Measurements from ENCODE around the gene MNS1.
"Not testable (repeated sequence)": the region's sequence is repeated elsewhere in the genome, so short reads cannot be mapped to it uniquely, and the experiment has no call there.

The MNS1 gene, protein sequence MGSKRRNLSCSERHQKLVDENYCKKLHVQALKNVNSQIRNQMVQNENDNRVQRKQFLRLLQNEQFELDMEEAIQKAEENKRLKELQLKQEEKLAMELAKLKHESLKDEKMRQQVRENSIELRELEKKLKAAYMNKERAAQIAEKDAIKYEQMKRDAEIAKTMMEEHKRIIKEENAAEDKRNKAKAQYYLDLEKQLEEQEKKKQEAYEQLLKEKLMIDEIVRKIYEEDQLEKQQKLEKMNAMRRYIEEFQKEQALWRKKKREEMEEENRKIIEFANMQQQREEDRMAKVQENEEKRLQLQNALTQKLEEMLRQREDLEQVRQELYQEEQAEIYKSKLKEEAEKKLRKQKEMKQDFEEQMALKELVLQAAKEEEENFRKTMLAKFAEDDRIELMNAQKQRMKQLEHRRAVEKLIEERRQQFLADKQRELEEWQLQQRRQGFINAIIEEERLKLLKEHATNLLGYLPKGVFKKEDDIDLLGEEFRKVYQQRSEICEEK

GRCh38 chr15:56464893-56465520, at the start of gene MNS1:
Gene MNS1 (minus strand): TSS chr15:56465137. CDS start chr15:56464972, 165 bp downstream.
- peak; percentile 11 for DNase-seq

DNA sequence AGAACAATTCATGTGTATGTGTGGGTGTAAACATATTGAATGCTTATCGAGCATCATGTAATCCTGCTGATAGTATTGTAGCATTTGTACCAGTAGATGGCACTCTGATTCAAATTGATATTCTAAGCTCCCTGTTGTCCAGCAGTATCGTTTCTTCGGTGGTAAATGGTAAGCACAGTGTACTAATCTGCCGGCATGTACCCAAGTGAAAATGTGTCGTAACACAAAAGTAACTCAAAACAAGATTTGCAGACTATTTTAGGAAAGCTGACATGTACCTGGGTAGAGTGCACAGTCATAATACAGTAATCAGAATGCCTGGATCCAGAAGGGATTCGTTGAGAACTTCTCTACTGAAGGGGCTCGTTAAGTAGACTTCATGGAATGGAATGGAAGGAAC, 31.7 kb upstream of the MNS1 start:
- DNase-seq: no peak

- DNase-seq: no peak
Observed at GRCh38 chr15:56495533-56495932, 30.6 kb upstream of the MNS1 start.

- DNase-seq: no peak
Observed at GRCh38 chr15:56495053-56495452, 30.1 kb upstream of the MNS1 start.

DNA sequence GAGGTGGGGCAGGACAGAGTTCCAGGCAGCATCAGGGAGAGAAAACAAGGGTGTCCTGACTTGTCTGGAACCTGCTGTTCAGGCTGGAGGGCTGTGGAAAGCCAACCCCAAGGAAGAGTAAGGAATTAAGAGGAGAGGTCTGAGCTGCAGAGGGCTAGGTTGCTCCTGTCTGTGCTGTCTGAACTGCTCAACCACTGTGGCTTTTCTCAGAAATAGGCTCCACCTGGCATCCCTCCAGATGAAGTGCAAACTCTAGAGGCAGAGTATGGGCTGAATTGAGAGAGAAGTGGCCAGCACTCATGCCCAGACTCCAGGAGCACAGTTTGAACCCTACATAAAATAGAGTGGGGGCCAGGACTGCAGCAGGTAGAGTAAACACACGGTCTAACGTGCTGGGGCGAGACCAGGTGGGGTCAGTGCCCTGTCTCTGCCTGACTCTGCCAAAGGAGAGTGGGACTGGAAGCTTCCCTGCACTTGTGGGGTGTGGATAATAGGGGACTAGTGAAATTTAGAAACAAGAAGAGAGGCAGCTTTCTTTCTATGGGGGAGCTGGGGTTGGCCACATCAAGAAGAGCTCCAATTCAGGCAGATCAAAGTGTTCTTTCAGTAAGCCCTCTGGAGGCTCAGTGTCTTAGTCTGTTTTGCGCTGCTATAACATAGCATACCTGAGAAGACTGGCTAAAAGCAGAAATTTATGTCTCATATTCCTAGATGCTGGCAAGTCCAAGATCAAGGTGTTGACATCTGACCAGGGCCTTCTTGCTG, 28.0 kb upstream of the MNS1 start:
- DNase-seq: no peak

DNA sequence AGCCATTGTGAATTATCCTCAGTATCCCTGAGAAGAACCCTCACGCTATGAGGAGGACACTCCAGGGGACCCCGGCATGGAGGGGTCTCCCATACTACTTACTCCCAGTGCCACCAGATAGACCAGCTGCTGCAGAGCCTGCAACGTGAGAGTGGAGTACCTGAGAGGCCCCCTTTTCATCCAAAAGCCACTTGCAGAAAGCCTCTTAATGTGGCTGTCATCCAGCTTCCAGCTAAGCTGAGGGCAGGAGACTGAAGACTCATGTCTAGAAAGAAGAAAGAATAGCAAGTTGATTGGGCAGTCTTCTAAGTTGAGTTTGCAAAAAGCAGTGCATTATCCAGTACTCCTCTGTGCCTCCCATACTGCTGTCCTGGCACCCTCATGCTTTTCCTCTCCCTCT, 27.3 kb upstream of the MNS1 start:
- DNase-seq: no peak

DNA sequence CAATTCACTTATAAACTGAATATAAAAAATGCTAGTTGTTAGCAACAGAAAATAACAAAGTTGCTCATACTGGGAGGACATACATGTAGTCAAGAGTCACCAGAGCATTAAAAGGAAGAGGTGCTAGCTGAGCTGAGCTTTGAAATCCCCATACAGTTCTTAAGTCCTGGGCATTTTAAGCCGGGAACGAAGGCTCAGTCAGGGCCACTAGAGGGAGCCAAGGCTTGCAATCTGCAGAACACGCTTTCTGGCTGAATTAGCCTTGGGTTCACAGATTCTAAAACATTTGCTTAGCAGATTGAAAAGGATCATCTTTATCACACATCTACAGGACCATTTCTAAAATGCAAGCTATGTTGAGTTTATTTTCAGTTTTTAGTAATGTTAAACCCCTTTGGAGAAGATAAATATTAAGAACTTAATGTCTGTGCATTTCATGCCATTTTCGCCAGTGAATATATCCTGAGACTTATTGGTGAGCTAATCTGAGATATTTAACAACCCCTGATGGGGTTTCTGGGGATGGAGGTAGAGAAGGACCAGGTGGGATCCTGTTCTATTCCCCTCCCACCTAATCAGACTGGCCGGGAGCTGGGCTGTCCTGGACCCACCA, 26.3 kb upstream of the MNS1 start:
- peak; percentile 29 for DNase-seq

DNA sequence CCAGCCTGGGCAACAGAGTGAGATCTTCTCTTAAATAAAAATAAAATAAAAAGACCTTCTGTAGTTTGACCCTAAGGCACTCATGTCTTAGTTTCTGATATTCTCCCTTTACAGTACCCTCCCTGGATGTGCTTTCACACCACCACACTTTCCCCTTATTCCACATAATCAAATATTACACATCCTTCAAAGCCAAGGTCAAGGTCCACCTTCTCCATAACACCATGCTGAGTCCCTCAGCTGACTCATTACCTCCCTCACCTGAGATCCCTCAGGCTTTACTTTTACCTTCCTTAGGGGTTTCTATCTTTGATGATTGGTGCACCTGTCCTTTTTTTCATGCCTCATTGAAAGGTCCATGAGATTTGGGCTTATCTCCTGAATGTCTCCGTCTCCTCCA, 25.5 kb upstream of the MNS1 start:
- DNase-seq: no peak

GRCh38 chr15:56486206-56486605, 21.3 kb upstream of the MNS1 start:
- not testable (repeated sequence) for DNase-seq

GRCh38 chr15:56485426-56485825, 20.5 kb upstream of the MNS1 start:
- not testable (repeated sequence) for DNase-seq

DNA sequence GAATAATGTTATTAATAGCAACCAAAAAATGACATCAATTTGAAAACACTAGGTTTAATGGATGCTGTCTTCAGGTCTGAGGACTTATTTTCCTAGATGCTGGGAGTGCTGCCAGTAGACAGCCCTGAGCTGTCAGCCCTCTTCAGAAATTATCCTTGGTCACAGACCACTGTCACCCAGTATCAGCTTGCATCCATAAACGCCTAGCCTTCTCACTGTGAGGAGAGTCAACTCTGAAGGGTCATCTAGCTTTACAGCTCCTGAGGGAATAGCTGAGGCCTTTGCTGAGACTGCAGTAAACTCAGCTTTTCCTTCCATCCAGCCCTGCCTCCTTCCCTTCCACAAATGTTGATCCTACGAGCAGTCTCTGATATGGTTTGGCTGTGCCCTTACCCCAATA, 19.4 kb upstream of the MNS1 start:
- no peak for DNase-seq

DNA sequence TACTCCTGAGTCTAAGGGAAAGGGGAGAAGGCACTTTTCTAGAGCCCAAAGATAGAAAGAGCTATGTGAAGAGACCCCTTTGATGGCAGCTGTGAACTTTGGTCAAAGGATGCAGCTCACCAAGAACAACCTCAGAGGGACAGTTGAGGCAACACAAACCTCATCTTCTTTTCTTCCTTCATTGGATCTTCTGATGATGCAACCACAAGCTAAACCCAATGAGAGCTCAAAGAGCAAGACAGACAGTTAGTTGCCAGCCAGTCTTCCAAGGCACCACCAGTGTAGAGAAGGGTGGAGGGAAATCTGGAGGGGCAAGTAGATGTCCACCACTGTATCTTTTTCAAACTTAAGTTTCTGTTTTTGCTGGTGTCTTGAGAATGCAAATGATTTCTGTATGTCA, 10.4 kb upstream of the MNS1 start:
- DNase-seq: no peak

DNA sequence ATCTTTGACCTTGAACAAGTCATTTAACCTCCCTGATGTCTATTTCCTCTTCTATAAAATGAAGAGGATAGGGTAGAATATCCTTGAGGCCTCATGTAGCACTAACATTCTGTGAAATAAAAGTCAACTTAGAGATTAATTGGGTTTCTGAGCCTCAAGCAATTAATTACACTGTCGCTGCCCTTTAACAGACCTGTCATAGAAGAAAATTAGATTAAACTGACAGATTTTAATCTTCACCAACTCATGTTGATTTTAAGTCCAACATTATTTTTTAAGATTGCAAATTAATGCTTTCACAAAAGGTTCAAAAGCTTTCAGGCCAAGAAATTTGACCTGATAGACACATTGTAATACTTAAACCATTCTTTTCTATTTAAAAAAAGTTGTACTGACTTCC, 8.1 kb upstream of the MNS1 start:
- no peak for DNase-seq

DNA sequence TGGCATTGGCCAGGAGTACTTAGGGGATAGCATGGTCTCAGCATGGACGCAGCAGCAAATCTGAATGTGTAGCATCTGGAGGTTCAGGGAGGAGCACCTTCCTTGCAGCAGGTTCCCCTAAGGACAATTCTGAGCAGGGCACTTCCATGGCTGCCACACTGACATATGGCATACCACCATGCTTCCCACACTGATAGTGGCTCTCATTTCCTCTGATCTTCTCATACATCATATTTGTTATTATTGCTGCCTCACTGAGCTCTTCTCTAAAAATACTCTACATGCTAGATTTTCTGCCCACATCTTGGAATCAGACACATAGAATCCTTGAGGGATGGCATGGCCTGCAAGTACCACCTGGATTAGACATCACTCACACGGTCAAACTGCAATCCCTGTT, 7.3 kb upstream of the MNS1 start:
- no peak for DNase-seq

- DNase-seq: no peak
Observed at GRCh38 chr15:56471440-56472069, 6.6 kb upstream of the MNS1 start.

DNA sequence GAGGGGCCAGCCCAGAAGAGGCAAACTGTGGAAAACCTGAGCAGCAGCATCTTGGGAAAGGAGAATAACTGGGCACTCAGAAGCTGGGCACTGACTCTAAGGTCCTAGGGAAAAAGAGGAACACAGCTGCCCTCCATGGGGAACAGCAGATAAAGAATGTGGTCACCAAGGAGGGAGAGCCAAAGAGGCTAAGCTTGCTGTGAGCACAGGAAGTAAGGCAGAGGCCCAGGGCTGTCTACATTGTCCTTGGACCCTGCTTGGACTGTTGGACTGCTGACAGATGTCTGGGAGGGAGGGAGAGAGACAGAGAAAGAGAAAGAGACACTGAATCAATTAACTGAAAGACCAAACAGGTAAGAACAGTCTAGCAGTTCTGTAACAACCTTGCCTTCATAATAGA, 4.5 kb upstream of the MNS1 start:
- DNase-seq: no peak

GRCh38 chr15:56468401-56468800, 3.5 kb upstream of the MNS1 start:
- no peak for DNase-seq

- no peak for DNase-seq
Observed at GRCh38 chr15:56467616-56468015, 2.7 kb upstream of the MNS1 start.

DNA sequence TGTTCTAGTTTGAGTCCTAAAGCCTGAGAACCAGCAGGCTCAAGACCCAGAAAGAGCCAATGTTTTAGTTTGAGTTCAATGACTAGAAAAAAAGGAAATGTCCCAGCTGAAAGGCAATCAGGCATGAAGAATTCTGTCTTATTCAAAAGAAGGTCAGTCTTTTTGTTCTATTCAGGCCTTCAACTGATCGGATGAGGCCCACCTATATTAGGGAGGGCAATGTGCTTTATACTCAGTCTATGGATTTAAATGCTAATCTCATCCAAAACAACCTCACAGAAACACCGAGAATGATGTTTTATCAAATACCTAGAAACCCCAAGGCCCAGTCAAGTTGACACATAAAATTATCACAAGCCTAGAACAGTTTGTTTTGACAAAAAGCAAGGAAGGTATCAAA, 4.0 kb downstream of the MNS1 start:
- DNase-seq: no peak

DNA sequence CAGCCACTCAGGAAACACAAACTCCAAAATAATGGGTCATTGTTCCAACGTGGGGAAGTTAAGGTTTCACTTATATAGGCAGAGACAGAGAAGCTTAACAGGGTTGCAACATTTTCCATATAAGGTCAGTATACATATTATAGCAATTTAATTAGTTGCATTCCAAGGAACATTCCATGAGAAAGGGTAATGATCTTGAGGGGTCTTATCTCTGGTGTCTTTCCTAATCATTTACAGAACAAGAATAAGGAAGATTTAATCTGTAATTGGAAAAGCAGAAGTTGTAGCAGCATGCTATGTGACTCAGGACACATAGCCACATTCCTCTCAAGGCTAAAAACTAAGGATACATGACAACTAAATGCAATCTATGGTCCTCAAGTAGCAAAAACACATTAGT, 4.9 kb downstream of the MNS1 start:
- no peak for DNase-seq

- DNase-seq: no peak
Observed at GRCh38 chr15:56459096-56459495, 5.8 kb downstream of the MNS1 start.

DNA sequence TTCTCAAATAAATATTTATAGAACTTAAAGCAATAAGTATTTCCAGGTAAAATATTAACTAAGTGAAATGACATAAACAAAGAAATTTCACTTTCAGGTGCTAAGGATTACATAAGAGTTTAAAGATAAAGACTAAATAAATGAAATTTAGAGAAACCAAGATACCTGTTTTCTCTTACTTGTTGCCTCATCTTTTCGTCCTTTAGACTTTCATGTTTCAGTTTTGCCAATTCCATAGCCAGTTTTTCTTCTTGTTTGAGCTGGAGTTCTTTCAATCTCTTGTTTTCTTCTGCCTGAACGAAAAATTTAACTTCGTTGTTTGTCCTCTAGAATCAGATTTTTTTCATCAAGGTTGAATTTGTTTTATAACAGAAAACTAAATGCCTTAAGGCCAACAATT, 8.7 kb downstream of the MNS1 start:
- no peak for DNase-seq

- no peak for DNase-seq
Observed at GRCh38 chr15:56454836-56455235, 10.1 kb downstream of the MNS1 start.
